Stimulated activated CD8-positive, alpha-beta memory T cell treated with anti-CD3 and anti-CD28 coated beads, Interleukin-4, amount 100 ng/mL, for 1 hour (primary cell): Measurements from ENCODE around the gene VSTM2B.

Experiments used
- DNase-seq, 2 donors: peaks; one replicate each; pipeline ENCODE4 v3.0.0-alpha.2; 2020; ENCODE audit warnings: low read depth in 2 of 2, low spot score in 1 of 2

Gene VSTM2B

GRCh38 chr19:29515233-29515619 is 10.6 kb upstream of the VSTM2B start:
- no peak for DNase-seq

- no peak for DNase-seq
Measured at GRCh38 chr19:29515706-29516357, 10.0 kb upstream of the VSTM2B start.

- DNase-seq, result no peak
Measured at GRCh38 chr19:29516358-29516725, 9.5 kb upstream of the VSTM2B start.

- DNase-seq, result no peak
Measured at GRCh38 chr19:29516821-29517395, 8.9 kb upstream of the VSTM2B start.

- DNase-seq, result no peak
Measured at GRCh38 chr19:29517412-29517811, 8.4 kb upstream of the VSTM2B start.

GRCh38 chr19:29517946-29518345 is 7.8 kb upstream of the VSTM2B start:
- DNase-seq, result no peak

DNA sequence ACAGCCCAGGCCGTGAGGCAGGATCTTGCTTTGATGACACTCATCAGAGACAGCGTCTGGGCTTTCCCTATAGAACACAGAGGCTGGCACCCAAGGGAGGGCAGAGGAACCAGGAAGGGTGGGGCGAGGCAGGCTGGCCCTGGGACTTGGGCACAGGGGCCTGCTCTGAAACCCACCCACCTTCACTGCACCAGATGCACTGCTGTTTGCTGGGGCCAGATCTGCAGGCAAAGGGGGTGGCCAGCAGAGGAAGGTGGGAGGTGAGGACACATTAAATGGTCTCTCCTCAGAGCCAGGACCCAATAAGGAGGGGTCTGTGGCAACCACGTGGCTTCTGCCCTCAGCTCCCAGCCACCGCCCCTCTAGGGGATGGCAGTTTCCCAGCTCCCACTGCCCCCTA is 6.6 kb upstream of the VSTM2B start:
- no peak for DNase-seq

GRCh38 chr19:29519931-29520330 is 5.9 kb upstream of the VSTM2B start:
- no peak for DNase-seq

GRCh38 chr19:29520390-29520789 is 5.4 kb upstream of the VSTM2B start:
- no peak for DNase-seq

DNA sequence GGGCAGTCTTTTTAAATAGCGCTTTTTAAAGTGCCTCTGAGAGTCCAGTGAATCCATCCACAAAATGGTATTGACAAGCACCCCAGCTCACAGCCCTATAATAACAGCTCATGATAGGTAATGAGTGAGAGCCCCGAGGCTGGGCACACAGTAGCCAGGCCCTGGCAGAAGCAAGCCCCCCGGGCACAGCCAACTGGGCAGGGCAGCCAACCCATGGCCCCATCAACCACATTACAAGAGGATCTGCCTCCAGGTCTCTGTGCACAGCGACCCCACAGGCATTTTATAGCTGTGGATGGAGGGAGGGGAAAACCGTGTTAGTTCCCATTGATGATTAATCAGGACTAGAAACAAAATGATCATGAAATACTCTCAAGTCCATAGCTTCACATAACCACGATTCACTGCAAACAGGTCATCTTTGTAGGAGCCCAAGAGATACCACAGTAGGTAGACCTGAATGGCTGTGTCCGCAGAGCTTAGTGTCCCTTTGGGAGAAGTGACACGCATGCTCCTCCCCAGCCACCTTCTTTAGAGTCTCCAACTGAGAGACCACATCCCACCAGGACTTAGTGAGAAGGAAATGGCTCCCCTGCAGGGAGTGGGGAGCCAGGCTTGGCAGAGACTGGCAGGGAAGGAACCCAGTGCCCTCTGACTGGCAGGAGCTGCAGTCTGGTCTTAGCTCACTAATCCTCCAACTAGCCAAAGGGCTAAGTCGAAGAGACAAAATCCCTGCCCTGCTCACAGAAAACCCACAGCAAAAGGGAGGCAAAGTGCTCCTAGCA is 4.3 kb upstream of the VSTM2B start:
- no peak for DNase-seq

DNA sequence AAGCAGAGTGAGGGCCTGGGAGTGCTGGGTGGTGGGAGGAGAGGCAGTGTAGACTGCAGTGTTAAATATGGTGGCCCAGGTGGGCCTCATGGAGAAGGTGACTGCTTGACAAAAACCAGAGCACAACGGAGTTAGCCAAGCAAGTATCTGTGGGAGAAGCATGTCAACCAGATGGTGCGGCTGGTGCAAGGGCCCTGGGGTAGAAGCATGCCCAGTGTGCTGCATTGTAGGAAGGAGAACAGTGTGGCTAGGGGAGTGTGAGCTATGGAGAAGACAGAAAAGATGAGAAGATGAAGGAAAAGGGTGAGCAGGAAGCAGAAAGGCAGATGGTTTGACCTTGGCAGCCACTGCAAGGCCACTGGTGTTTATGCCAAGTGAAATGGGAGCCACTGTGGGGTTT is 2.2 kb upstream of the VSTM2B start:
- no peak for DNase-seq

- no peak for DNase-seq
Measured at GRCh38 chr19:29524201-29524911, 1.4 kb upstream of the VSTM2B start.

DNA sequence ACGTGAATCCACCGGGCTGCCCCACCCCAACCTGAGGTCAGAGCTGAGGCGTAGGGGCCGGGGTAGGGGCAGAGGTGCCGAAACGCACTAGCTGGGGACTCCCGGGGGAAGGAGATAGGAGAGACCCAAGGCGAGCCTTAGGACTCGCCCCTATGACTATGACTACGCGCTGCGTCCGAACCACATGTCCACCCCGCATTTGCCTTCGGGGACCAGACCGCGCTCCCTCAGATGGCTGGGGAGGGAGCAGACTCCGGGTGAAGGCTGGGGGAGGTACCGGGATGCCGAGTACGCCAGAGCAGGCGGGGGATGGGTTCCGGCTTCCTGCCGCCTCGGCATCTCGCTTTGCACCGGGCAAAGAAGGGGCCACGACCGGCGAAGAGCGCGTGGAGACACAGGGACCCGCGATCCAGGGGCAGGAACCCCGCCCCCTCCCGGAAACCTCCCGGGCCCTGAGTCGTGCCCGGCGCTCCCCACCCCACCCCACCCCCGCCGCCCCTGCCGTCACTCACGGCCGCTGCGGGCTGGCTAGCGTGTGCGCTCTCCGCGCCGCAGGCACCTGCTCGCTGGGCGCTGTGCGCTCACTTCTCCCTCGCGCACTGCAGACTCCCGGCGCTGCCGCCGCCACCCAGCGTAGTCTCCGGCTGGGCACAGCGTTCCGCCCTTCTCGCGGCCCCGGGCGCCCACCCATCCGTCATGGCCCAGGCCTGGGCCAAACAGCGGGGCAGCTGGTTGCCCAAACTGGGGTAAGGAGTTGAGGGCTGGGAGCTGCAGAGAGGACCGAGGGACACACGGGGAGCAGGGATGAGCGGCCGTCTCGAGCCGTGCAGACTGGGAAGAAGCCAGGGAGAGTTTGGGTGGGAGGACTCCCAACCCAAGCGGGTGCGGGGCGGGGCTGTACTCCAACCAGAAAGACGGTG is 622 bp upstream of the VSTM2B start:
- no peak for DNase-seq

GRCh38 chr19:29526730-29527499 is 1.1 kb downstream of the VSTM2B start:
- DNase-seq, result no peak

DNA sequence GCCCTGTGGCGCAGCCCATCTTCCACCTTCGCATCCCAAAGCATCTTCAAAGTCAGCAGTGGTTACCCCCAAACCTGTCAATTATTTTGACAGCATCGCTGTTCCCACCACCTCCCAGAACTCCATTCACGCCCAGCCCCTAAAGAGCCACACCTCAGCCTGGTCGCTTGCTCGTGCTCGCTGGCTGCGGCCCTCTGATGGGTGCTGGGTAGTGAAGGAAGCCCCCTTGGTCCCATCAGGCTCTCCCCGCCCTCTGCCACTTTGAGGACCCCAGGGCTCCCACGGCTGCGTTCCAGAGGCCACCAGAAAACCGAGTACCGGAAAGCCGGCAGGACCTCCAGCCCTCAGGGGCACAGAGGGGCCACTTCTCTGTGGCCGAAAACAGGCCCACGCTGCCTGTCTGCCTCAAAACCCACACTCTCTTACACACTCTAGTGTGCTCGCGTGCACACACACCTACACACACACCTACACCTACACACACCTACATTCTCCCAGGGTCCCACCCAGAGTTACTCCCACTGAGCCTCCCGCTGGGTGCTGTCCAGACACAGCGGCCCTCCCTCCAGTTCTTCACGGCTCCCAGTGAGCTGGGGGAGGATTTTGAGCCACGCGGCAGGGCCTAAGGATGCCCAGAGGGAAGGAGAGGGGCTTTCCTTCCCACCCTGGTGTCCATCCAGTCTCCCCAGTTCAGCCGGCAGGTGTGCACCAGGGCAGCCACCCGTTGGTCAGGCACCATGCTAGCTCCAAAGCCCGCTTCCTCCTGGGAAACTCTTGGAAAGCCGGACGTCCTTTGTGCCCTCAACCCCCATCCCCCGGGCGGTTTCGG is 1.9 kb downstream of the VSTM2B start:
- DNase-seq, result no peak

GRCh38 chr19:29528350-29528945 is 2.7 kb downstream of the VSTM2B start:
- peak in 1 of 2 donors; percentile 20 for DNase-seq

DNA sequence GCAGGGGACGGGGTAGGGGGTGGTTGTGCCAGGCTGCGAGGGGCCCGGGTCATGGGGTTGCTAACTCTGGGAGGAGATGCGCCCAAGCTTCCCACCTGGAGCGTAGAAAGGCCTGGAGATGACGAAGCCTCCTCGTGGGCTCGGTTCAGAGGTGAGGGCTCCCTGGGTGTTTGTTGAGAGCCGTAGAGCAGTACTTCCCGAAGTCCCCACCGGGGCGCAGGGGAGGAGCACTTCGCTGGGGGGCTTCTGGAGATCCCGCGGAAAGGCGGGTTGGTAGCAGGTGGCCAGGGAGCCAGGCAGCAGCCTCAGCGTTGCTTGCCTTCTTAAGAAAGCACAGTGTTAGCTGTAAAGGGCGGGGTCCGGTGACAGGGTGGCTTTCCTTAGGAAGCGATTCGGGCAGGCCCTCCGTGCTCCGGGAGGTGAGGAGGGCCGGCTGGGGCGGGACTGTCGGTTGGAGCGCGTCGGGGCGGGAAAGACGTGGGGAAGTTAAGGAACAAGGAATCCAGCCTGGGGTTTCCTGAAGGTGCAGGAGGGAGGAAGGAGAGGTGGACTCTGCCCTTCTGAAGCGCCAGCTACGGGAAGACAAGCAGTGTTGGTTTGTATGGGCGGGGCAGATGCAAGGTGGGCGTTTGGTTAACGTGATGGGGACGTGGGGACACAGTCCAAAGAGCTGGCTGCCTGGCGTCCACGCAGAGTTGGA is 3.3 kb downstream of the VSTM2B start:
- DNase-seq, result no peak
